Trophoblast cell (in vitro differentiated cells and primary cell): Measurements from ENCODE around the gene RNASEL.

Experiments
- DNase-seq, 2 donors: peaks; one replicate each; pipeline ENCODE4 v3.0.0-alpha.2; 2016
- H2AFZ ChIP-seq: 2 replicates; pipeline ENCODE4 v1.6.1; 2013; ENCODE audit warnings: low read length, moderate library complexity, mild to moderate bottlenecking; ENCODE audit not compliant: insufficient read depth, poor library complexity
- H2AK5ac ChIP-seq: 2 replicates; pipeline ENCODE4 v1.6.1; 2013; ENCODE audit warnings: mild to moderate bottlenecking, low read length
- H2BK120ac ChIP-seq: 2 replicates; pipeline ENCODE4 v1.6.1; 2013; ENCODE audit warnings: low read length, mild to moderate bottlenecking, moderate library complexity; ENCODE audit not compliant: insufficient read depth, poor library complexity
- H2BK12ac ChIP-seq: 2 replicates; pipeline ENCODE4 v1.6.1; 2013; ENCODE audit warnings: mild to moderate bottlenecking, low read length, moderate library complexity
- H2BK5ac ChIP-seq: 2 replicates; pipeline ENCODE4 v1.6.1; 2013; ENCODE audit warnings: low read length, low read depth, moderate library complexity, mild to moderate bottlenecking; ENCODE audit not compliant: poor library complexity
- H3K14ac ChIP-seq: 2 replicates; pipeline ENCODE4 v1.6.1; 2013; ENCODE audit warnings: mild to moderate bottlenecking, low read length
- H3K18ac ChIP-seq: 2 replicates; pipeline ENCODE4 v1.6.1; 2013; ENCODE audit warnings: mild to moderate bottlenecking, low read length
- H3K23ac ChIP-seq: 2 replicates; pipeline ENCODE4 v1.6.1; 2013; ENCODE audit warnings: low read length
- H3K27ac ChIP-seq: 2 replicates; pipeline ENCODE4 v1.5.1; 2013; ENCODE audit warnings: low read depth, mild to moderate bottlenecking, inconsistent platforms, low read length, moderate library complexity
- H3K27me3 ChIP-seq: 2 replicates; pipeline ENCODE4 v1.6.1; 2013; ENCODE audit warnings: inconsistent platforms, mild to moderate bottlenecking, low read length, moderate library complexity; ENCODE audit not compliant: insufficient read depth
- H3K36me3 ChIP-seq, 2 experiments: 1 replicate in 1 of 2; 2 replicates in 1 of 2; pipeline ENCODE4 v1.6.1; 2013; ENCODE audit warnings: low read length in 2 of 2, mild to moderate bottlenecking in 2 of 2, moderate library complexity in 1 of 2; ENCODE audit not compliant: insufficient read depth in 2 of 2, control insufficient read depth in 1 of 2
- H3K4ac ChIP-seq: 2 replicates; pipeline ENCODE4 v1.6.1; 2013; ENCODE audit warnings: low read depth, mild to moderate bottlenecking, low read length, moderate library complexity
- H3K4me1 ChIP-seq, 2 experiments: 1 replicate in 1 of 2; 2 replicates in 1 of 2; pipeline ENCODE4 v1.6.1; 2013; ENCODE audit warnings: low read length in 2 of 2, mild to moderate bottlenecking in 2 of 2, moderate library complexity in 1 of 2; ENCODE audit not compliant: insufficient read depth in 2 of 2, control insufficient read depth in 1 of 2
- H3K4me2 ChIP-seq: 2 replicates; pipeline ENCODE4 v1.6.1; 2013; ENCODE audit warnings: inconsistent platforms, mild to moderate bottlenecking, low read length, moderate library complexity
- H3K4me3 ChIP-seq: 2 replicates; pipeline ENCODE4 v1.5.1; 2013; ENCODE audit warnings: mild to moderate bottlenecking, low read depth, low read length, inconsistent platforms
- H3K79me1 ChIP-seq: one replicate; pipeline ENCODE4 v1.6.1; 2013; ENCODE audit warnings: low read length
- H3K79me2 ChIP-seq: 2 replicates; pipeline ENCODE4 v1.6.1; 2013; ENCODE audit warnings: low read length, mild to moderate bottlenecking; ENCODE audit not compliant: control insufficient read depth, insufficient read depth, poor library complexity
- H3K9ac ChIP-seq: 2 replicates; pipeline ENCODE4 v1.6.1; 2013; ENCODE audit warnings: mild to moderate bottlenecking, low read length
- H3K9me3 ChIP-seq: 2 replicates; pipeline ENCODE4 v1.6.1; 2013; ENCODE audit warnings: low read depth, mild to moderate bottlenecking, control low read depth, inconsistent platforms, low read length; ENCODE audit not compliant: insufficient read depth
- H4K12ac ChIP-seq: 2 replicates; pipeline ENCODE4 v1.6.1; 2013; ENCODE audit warnings: low read depth, mild to moderate bottlenecking, low read length, moderate library complexity
- H4K8ac ChIP-seq: 2 replicates; pipeline ENCODE4 v1.6.1; 2013; ENCODE audit warnings: low read depth, mild to moderate bottlenecking, low read length, moderate library complexity
- H4K91ac ChIP-seq: one replicate; pipeline ENCODE4 v1.6.1; 2013; ENCODE audit warnings: low read depth, mild to moderate bottlenecking, low read length, moderate library complexity
- WGBS: extraction: QIAGEN DNeasy Blood & Tissue Kit; methylation state at CpG from one replicate; pipeline ENCODE4 v1.1.7; 2013; ENCODE audit warnings: missing lambda C conversion rate; ENCODE audit not compliant: insufficient read length, insufficient coverage; ENCODE audit errors: extremely low coverage; 5-methylcytosine and 5-hydroxymethylcytosine counted together

Gene RNASEL

DNA sequence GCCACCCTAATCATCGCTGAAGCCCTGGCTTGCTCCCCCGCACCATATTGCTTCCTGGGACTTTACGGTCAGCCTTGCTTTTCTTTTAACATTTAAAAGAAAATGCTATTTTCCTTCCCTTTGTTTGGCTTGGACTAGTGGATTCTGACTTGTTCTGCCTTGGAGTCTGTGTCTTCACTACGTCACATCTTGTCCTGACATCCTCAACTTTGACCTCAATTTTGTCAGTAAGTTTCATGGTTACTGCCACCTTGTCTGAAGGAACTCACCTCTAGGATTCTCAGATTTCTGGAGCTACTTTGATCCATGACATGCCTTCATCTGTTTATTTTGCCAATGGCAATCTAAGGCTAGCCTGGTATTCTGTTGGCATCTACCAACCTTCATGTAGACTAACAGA lies 4.3 kb downstream of the RNASEL start:
- WGBS: no CpG with 5 or more reads among the region's 4 CpGs
- DNase-seq: no peak

DNA sequence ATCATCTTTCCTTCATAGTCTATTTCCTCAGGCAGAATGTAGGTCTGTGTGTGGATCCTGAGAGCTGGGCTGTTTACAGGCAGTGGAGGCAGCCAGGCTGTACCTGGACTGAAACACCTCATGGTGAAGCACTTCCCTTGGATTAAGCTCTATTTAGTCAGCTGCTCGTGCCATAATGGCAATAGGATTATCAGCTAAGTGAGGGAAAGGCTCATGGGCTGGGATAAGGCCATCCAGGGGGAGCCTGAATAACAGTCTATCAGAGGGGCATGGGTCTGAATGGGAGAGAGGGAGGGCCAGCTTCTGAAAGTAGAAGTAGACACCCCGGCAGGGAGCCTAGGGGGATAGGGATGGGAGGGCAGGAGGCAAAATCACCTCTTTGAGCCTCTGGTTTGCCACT lies 8.3 kb downstream of the RNASEL start:
- Histone ChIP-seq H3K4me3 (no peak overlapping the region), H3K4me1 (no peaks in the 10 kb centered on the region), H3K79me2 (no peaks in the 10 kb centered on the region), H2AFZ (no peak overlapping the region), H4K12ac (no peak overlapping the region), H2BK12ac (no peak overlapping the region), H4K8ac (no peak overlapping the region), H2BK5ac (no peak overlapping the region), H2AK5ac (no peak overlapping the region), H3K18ac (no peak overlapping the region), H3K4me2 (no peak overlapping the region), H3K14ac (no peak overlapping the region), H3K4ac (no peak overlapping the region), H3K9ac (no peak overlapping the region), H3K23ac (no peak overlapping the region), H2BK120ac (no peak overlapping the region), H3K36me3 (peaks cover 0 to 1% of the 10 kb centered on the region in 2 experiments), H3K9me3 (peaks cover 1% of the 10 kb centered on the region), H4K91ac (no peak overlapping the region), H3K79me1 (no peaks in the 10 kb centered on the region), H3K27ac (no peak overlapping the region), H3K27me3 (no peaks in the 10 kb centered on the region)
- WGBS: no CpG with 5 or more reads among the region's 2 CpGs
- DNase-seq: no peak

More for the DNA sequence above, 4.3 kb downstream of the RNASEL start:
- Histone ChIP-seq H3K9me3 (no peaks in the 10 kb centered on the region), H3K27ac (no peak overlapping the region), H3K4ac (no peak overlapping the region), H3K14ac (no peak overlapping the region), H2BK5ac (no peak overlapping the region), H2BK120ac (no peak overlapping the region), H3K79me2 (no peaks in the 10 kb centered on the region), H4K8ac (no peak overlapping the region), H3K79me1 (no peaks in the 10 kb centered on the region), H3K4me2 (no peak overlapping the region), H3K4me3 (no peak overlapping the region), H3K23ac (no peak overlapping the region), H3K36me3 (peaks cover 0 to 1% of the 10 kb centered on the region in 2 experiments), H2AK5ac (no peak overlapping the region), H3K27me3 (no peaks in the 10 kb centered on the region), H3K4me1 (no peaks in the 10 kb centered on the region), H3K9ac (no peak overlapping the region), H4K91ac (no peak overlapping the region), H4K12ac (no peak overlapping the region), H2AFZ (no peak overlapping the region), H3K18ac (no peak overlapping the region), H2BK12ac (no peak overlapping the region)

- no peak overlapping the region for H2BK120ac ChIP-seq
- no peak overlapping the region for H2BK5ac ChIP-seq
- H3K27ac ChIP-seq: no peak overlapping the region
- H3K23ac ChIP-seq: no peak overlapping the region
- peak; percentile 41 to 85 for DNase-seq
- H3K4ac ChIP-seq: no peak overlapping the region
- H3K14ac ChIP-seq: no peak overlapping the region
- peaks cover 0 to under 1% of the 10 kb centered on the region in 2 experiments for H3K36me3 ChIP-seq
- H4K12ac ChIP-seq: no peak overlapping the region
- no peak overlapping the region for H3K18ac ChIP-seq
- H4K8ac ChIP-seq: no peak overlapping the region
- H2BK12ac ChIP-seq: no peak overlapping the region
- H3K4me2 ChIP-seq: no peak overlapping the region
- no CpG with 5 or more reads among the region's 3 CpGs for WGBS
- no peaks in the 10 kb centered on the region for H3K27me3 ChIP-seq
- H3K9ac ChIP-seq: no peak overlapping the region
- no peaks in the 10 kb centered on the region for H3K79me1 ChIP-seq
- peaks cover 0 to 4% of the 10 kb centered on the region in 2 experiments for H3K4me1 ChIP-seq
- H2AFZ ChIP-seq: no peak overlapping the region
- H3K9me3 ChIP-seq: peaks cover 1% of the 10 kb centered on the region
- H3K4me3 ChIP-seq: no peak overlapping the region
- H2AK5ac ChIP-seq: no peak overlapping the region
- no peak overlapping the region for H4K91ac ChIP-seq
- no peaks in the 10 kb centered on the region for H3K79me2 ChIP-seq
These were observed 13.4 kb downstream of the RNASEL start for GRCh38 chr1:182575540-182576149.

DNA sequence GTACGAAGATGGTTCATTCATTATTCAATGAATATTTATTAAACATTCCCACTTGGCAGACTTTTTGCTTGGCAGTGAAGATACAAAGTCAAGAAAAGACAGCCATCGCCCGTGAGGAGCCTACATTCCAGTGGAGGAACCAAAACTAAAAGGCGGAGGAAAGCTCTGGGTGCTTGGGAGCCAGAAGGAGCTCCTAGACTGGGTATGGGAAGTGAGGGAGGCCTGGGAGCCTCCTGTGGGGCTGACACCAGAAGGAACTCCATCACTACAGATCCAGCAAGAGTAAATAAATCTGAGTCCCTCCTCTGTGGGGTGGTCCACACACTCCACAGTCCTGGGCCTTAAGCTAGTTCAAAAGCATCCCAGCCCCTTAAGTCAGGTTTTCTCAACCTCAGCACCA lies 14.9 kb downstream of the RNASEL start:
- Histone ChIP-seq H4K12ac (no peak overlapping the region), H3K18ac (no peak overlapping the region), H3K4me2 (no peak overlapping the region), H2AK5ac (no peak overlapping the region), H3K4ac (no peak overlapping the region), H3K4me3 (no peak overlapping the region), H4K8ac (no peak overlapping the region), H3K36me3 (no peaks in the 10 kb centered on the region), H3K27ac (no peak overlapping the region), H2AFZ (no peak overlapping the region), H3K4me1 (peaks cover 0 to 4% of the 10 kb centered on the region in 2 experiments), H3K23ac (no peak overlapping the region), H3K27me3 (no peaks in the 10 kb centered on the region), H3K9ac (no peak overlapping the region), H3K79me1 (no peaks in the 10 kb centered on the region), H2BK5ac (no peak overlapping the region), H3K79me2 (no peaks in the 10 kb centered on the region), H2BK120ac (no peak overlapping the region), H2BK12ac (no peak overlapping the region), H3K9me3 (no peaks in the 10 kb centered on the region), H3K14ac (no peak overlapping the region), H4K91ac (no peak overlapping the region)
- WGBS: no CpG with 5 or more reads among the region's 4 CpGs
- no peak for DNase-seq
